ENCODE measurements around the gene ETS1.

DNA sequence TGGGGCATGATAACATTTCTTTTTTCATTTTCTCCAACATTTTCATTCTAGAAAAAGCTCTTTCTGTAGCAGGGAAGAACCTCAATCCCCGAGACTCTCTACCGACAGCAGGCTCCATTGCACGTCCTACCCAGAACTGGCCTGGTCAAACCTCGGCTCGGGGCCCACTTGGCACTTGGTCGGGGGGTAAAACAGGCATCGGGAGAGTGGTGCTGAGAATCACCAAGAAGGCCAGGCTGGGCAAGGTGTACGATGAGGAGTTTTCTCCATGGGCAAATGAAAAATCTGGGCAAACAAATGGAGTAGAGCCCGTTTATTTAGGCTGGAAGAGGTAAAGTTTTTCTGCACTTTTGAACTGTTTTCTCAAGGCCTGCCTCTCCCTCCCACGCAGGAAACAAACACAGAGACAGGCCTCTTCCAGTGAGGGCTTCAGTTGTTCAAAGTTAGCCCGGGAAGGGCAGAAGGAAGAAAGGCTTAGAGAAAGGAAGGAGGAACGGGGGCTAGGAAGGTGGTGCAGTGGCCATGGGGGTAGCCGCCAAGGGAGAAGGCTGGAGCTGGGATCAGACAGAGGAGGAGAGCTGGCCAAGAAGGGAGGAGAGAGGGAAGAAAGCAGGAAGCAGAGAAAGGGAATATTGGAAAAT, 87.6 kb downstream of the ETS1 start:
- TF ChIP-seq, protein P1, sequence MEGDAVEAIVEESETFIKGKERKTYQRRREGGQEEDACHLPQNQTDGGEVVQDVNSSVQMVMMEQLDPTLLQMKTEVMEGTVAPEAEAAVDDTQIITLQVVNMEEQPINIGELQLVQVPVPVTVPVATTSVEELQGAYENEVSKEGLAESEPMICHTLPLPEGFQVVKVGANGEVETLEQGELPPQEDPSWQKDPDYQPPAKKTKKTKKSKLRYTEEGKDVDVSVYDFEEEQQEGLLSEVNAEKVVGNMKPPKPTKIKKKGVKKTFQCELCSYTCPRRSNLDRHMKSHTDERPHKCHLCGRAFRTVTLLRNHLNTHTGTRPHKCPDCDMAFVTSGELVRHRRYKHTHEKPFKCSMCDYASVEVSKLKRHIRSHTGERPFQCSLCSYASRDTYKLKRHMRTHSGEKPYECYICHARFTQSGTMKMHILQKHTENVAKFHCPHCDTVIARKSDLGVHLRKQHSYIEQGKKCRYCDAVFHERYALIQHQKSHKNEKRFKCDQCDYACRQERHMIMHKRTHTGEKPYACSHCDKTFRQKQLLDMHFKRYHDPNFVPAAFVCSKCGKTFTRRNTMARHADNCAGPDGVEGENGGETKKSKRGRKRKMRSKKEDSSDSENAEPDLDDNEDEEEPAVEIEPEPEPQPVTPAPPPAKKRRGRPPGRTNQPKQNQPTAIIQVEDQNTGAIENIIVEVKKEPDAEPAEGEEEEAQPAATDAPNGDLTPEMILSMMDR (IDR thresholded peaks at IDR 0.05) = no peak
- no peak for TF ChIP-seq POLR2A (IDR thresholded peaks at IDR 0.05)

Measured in adrenal gland (tissue), 5 donors.